Medulla oblongata (tissue), 1 donor: ENCODE data around the gene SOX30.

Source experiments
- DNase-seq: peaks from one replicate; pipeline ENCODE4 v3.0.0-alpha.2; 2015; ENCODE audit errors: extremely low spot score

The SOX30 gene

GRCh38 chr5:157607371-157608161, 44.7 kb downstream of the SOX30 start:
- DNase-seq = no peak

DNA sequence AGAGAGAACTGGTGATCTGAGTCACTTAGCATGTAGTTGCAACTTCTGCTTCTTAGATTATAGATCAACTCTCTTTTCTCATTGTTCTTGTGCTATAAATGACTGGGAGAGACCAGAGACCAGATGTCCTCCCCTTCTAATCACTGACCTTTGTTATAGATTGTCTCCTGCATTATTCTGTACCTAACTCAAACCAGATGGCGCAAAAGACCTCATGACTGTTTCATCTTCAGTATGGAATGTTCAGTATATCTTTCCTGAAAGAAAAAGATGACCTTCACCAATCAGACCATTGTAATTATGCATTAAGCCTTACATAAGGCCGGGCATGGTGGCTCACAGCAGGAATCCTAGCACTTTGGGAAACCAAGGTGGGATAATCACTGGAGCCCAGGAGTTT, 46.2 kb downstream of the SOX30 start:
- DNase-seq = no peak

DNA sequence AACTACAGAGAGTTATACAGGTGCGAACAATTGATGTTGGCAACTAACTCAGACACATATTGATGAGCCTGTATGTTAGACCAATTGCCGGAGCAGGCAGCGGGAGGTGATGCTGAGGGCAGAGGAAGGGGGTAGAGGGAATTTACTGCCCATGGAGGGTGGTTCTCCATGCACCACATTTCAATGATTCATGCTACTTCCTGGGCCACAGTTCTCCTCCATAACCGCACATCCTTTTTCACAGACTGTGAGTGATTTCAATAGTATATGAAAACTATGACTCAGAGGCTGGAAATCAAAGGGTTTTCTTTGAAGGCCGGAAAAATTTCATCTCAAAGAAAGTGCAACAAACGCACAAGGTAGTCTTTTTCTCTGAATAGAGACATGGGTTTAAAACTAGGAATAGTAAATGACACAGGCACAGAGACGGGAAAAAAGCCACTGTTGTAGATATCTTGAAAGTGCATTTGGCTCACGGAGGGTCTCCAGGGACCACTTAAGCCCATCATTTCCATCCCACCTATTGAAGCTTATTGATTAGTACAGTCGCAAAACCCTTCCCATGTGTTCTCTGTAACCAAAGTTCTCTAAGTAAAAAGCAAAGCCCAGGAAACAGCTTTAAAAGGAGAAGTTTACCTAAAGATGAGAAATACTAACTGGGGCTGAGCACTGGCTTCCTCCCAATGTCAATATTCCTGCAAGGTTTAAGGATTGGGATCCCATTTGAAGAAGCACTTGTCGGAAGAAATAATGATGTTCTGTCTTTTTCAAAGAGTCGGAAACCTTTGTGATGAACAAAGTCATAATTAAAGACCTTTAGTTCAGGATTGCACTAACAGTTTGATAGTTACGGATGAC, 48.7 kb downstream of the SOX30 start:
- DNase-seq = no peak

DNA sequence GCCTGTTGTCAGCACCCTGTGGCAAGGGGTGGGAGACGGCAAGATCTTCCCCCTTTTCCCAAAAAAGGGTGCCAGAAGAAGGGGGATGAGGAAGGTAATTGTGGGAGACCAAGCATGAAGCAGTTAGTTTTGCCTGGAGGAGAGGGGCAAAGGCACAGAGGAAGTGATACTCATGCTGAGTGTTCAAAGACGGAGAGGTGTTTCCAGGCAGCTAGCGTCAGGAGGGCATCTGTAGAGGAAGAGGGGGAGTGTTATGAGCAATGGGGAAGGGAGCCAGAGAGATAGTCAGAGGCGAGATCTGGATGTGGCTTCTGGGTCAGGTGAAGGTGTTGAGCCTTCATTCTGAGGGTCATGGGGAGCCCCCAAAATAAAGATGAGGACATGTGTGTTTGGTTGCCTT, 49.7 kb downstream of the SOX30 start:
- no peak for DNase-seq

DNA sequence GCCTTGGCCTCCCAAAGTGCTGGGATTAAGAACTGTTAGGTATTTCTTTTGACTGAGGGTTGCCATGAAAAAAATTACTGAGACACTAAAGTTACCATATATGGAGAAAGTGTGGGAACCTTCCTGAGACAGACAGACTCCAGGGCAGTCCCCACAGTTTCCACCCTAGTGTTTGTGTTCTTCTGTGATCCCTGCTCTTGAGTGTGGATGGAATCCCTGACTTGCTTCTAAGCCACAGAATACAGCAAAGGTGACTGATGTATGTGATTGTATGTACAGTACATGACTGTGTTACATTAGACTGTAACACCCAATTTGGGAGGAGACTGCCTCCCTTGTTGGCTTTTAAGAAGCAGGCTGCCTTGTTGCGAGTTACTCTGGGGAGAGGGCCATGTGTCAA, 52.0 kb downstream of the SOX30 start:
- no peak for DNase-seq

DNA sequence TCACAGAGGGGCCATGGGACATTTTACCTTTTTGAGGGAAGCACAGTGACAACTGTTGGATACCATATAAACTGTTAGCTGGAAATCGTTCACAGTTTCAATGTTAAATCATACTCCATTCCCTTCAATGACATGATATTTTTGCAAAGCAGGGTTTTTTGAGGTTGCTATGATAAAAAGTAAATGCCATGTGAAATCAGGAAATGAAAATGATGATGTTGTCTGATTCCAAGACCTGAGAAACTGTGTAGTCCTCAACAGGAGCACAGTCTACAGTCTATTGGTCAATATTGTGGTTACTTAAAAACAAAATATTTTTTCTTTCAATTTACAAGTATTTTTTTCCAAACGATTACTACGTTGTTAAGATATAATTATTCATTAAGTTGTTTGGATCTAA, 52.7 kb downstream of the SOX30 start:
- DNase-seq = no peak

- no peak for DNase-seq
These were observed 53.8 kb downstream of the SOX30 start for GRCh38 chr5:157598350-157598936.

GRCh38 chr5:157597277-157597676, 55.0 kb downstream of the SOX30 start:
- DNase-seq = no peak

DNA sequence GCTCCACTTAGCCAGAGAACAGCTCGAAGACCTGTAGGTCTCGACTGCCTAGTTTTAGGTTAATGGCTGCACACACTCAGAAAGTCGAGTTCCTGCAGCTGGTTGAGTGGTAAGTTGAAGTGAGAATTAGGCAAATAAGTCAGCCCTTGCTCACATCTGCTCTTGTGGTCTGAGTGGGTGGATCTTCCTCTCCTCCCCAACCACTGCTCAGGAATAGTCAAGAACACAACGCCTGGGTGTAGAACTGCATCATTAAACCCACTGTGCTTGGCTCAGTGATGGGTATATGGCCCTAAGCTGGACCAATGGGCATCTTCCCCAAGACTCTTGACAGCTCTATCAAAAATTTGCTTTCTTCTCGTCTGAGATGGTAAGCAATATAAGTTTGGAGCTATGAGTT, 55.8 kb downstream of the SOX30 start:
- no peak for DNase-seq

- DNase-seq = no peak
These were observed 57.4 kb downstream of the SOX30 start for GRCh38 chr5:157594675-157595459.

DNA sequence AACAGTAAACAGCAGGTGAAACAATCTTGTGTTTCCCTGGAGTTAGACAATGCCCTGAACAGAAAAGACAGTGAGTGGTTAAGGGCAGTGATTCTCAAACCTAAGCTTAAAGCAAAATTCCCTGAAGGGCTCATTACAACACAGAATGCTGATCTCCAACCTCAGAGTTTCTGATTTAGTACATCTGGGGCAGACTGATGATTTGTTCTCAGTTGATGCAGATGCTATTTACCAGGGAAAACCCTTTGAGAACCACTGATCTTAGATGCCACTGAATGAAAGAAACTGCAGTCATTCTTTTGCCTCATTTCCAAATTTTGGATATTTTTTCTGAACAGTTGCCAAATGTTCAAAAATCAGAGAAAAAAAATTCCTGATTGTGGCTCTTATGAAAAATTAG, 58.0 kb downstream of the SOX30 start:
- no peak for DNase-seq

DNA sequence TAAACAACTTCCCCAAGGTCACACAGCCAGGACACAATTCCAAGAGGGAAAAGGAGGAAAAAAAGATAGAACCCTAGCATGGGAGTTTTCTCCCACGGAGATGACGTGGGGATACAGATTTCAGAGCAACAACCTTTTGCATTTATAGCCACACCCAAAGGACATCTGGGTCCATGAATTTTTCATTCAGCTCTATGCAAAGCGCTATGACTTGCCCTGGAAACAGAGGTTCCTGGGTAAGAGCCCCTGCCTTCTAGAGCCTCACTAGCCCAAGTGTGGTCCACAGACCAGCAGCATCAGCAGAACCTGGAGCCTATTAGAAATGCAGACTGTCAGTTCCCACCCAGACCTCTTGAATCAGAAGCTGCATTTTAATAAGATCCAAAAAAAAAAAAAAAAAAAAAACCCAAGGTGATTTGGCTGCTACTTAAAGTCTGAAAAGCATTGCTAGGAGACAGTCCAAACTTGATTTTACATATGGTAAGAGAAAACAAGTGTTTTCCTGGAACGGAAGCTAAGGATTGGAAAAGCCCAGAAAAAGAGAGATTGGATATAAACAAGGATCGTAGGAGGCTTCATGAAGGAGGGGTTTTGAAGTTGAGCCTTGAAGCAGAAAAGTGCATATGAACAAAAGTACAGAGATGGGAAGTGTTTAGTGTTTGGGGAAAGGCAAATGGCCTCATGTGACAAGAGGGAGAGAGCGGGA, 59.0 kb downstream of the SOX30 start:
- DNase-seq = no peak

DNA sequence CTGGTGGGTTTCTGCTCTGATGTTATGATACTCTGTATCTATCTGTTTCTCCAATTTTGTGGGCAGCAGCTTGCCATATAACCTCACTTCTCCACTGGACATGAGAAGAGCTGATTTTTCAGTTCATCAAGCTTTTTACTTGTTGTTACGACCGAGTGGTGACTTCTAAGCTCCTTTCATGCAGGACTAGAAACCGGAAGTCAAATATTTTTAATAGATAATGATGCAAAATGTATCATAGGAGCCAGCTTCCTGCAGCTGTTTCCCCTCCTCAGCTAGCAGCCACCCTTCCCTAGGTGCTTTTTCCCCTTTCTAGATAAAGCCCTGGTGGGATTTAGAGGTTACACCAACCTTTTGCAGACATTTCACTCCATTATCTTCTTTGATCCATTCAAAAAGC, 59.6 kb downstream of the SOX30 start:
- DNase-seq = no peak

DNA sequence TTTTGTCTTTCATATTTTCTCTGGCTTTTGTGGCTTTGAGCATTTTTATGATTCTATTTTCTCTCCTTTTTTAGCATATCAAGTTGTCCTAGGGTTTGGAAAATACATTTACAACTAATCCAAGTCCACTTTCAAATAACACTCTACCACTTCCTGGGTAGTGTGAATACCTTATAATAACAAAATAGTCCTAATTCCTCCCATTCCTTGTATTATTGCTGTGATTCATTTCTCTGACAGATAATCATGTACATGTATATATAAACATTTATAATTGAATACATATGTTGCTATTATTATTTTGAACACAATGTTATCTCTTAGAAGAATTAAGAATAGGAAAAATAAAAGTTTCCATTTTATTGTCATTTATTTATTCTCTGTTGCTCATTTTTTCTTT, 61.8 kb downstream of the SOX30 start:
- no peak for DNase-seq

- DNase-seq = no peak
These were observed 67.6 kb downstream of the SOX30 start for GRCh38 chr5:157584628-157585027.

- no peak for DNase-seq
These were observed 69.3 kb downstream of the SOX30 start for GRCh38 chr5:157582731-157583620.

DNA sequence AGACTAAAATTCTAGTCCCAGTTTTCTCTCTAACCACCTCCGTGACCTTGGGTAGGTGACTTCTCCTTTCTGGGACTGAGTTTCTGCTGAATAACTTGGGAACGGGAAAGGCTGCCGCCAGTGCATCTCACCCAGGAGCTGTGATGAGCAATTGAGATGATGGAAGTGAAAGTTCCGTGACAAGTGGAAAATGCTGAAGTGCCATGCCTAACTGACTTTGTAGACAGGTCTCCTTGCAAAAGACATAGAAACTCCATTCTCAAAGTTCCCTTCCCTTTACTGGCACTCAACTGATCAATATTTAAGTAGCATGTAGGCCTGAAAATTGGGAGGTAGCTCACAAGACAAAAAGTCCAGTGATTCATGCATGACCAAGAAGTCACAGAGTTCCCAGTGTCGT, 70.3 kb downstream of the SOX30 start:
- no peak for DNase-seq

DNA sequence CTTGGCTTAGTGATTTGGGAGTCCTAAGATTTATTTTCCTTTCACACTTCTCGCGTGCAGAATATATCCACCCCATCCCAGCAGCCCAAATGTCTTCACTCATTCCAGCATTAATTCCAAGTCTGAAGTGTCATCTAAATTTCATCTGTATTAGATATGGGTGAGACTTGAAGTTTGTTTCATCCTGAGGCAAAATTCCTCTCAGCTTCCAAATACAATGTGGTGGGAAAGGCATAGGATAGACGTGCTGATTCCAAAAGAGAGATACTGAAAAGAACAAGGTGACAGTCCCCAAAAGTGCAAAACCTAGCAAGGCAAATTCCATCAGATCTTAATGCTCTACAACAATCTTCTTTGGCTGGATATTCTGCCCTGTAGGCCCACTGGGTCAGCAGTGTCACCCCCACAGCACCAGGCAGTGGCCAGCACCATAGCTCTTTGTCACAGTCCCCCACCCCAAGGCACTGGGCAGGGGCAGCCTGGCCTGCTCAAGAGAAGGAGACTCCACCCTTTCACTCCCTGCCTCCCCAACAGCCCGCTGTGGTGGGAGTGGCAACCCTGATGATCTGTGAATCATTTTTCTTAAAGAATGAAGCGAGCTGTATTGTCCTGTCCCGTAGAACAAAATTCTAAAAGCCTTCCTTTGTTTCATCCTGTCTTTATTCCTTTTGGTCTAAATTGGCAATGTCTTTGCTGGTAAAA, 74.0 kb downstream of the SOX30 start:
- DNase-seq = no peak

DNA sequence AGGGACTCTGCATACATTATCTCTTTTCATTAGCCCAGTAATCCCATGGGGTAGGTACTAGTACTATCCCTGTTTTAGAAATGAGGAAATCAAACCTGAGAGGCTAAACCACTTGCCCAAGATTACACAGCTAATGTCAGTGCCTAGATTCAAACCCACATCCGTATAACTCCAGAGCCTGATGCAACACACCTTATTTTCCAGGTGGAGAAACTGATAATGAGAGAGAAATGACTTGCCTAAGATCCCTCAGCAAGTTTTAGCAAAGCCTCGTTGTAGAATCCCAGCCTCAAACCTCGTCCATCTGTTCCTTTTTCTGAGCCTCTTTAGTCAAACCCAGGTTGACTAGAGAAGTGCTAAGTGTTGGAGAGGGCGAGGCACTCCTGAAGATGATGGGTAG, 75.6 kb downstream of the SOX30 start:
- no peak for DNase-seq
